Stomach (tissue), 9 donors: ENCODE results near the gene CDC42EP5. TPM values are rescaled to one million over a fixed set of nuclear protein-coding genes. Genes with fewer than 3 reads are reported as not detected.

Source experiments
- DNase-seq, 2 donors: peaks; one replicate each; pipeline versions ENCODE4 v3.0.0 to v3.0.0-alpha.2; 2013 to 2019
- H3K27ac ChIP-seq, 5 donors: fragments of 200-600 bp in 4 of 5; sonication (generic) in 4 of 5; one replicate each; pipeline ENCODE4 v1.5.1; 2013 to 2019; ENCODE audit warnings: mild to moderate bottlenecking in 1 of 5, moderate library complexity in 1 of 5
- H3K27me3 ChIP-seq, 3 donors: fragments of 200-600 bp; sonication (generic); one replicate each; pipeline ENCODE4 v1.5.1; 2017 to 2019; ENCODE audit warnings: mixed run types in 1 of 3
- H3K36me3 ChIP-seq, 4 donors: fragments of 200-600 bp; sonication (generic); 1 replicate in 3 of 4; 2 replicates in 1 of 4; pipeline ENCODE4 v1.5.1; 2016 to 2019
- H3K4me1 ChIP-seq, 4 donors: fragments of 200-600 bp; sonication (generic); one replicate each; pipeline ENCODE4 v1.5.1; 2016 to 2019
- H3K4me3 ChIP-seq, 4 donors: fragments of 200-600 bp; sonication (generic) in 3 of 4; one replicate each; pipeline ENCODE4 v1.5.1; 2016 to 2019; ENCODE audit warnings: mild to moderate bottlenecking in 1 of 4
- H3K9me3 ChIP-seq, 4 donors: fragments of 200-600 bp; sonication (generic); one replicate each; pipeline ENCODE4 v1.5.1; 2016 to 2019
- EP300 ChIP-seq: sonication (generic); formaldehyde crosslinking; IDR thresholded peaks from one replicate; pipeline ENCODE4 v1.6.1; 2017; ENCODE audit warnings: antibody characterized with exemption
- POLR2A ChIP-seq, 4 donors: fragments of 450-650 bp; IDR thresholded peaks; one replicate each; pipeline ENCODE4 v1.6.1; 2016; ENCODE audit warnings: antibody characterized with exemption in 4 of 4, control low read depth in 2 of 4, mild to moderate bottlenecking in 1 of 4, moderate library complexity in 1 of 4
- POLR2AphosphoS5 ChIP-seq, 3 donors: sonication (generic); formaldehyde crosslinking; IDR thresholded peaks; one replicate each; pipeline ENCODE4 v1.6.1; 2016; ENCODE audit warnings: antibody characterized with exemption in 3 of 3
- WGBS, 5 donors: extraction: QIAGEN DNeasy Blood & Tissue Kit in 3 of 5; methylation state at CpG; one replicate each; pipeline versions ENCODE4 v1.1.5 to v1.1.7; 2013 to 2018; 5-methylcytosine and 5-hydroxymethylcytosine counted together
- intact Hi-C: fragments of 100-400 bp; cut with DNase I; formaldehyde crosslinking; loops from one replicate; pipeline ENCODE4 v1.15.1; 2023; ENCODE audit warnings: low total_unique reads
- polyA plus RNA-seq, 3 donors: library from polyadenylated mRNA; stranded (reverse); fragments of 200-250 nt; gene quantifications; one replicate each; pipeline ENCODE4 v1.2.3, GENCODE V29; 2013
- total RNA-seq, 5 donors: library from RNA; depleted of rRNA; stranded (reverse); fragments of >200 nt; gene quantifications; one replicate each; pipeline versions ENCODE4 v1.1.0 to v1.2.3, GENCODE V29; 2014 to 2016
- TF ChIP-seq, protein P1 (sequence below), 7 experiments: fragments of 450-650 bp in 4 of 7; fragments of 200-600 bp in 3 of 7; sonication (generic) in 3 of 7; IDR thresholded peaks; one replicate each; pipeline ENCODE4 v1.5.1; 2016 to 2019; ENCODE audit warnings: antibody characterized with exemption in 7 of 7, control low read depth in 2 of 7, mild to moderate bottlenecking in 1 of 7
- donor health status: healthy with polysubstance abuse.
- donor health status: Bipolar disorder and iron deficiency.
- donor health status: healthy.

Gene CDC42EP5
- total and polyA plus RNA-seq, 8 donors = 0.89 to 699 (median 29.7) TPM; not detected in 1

DNA sequence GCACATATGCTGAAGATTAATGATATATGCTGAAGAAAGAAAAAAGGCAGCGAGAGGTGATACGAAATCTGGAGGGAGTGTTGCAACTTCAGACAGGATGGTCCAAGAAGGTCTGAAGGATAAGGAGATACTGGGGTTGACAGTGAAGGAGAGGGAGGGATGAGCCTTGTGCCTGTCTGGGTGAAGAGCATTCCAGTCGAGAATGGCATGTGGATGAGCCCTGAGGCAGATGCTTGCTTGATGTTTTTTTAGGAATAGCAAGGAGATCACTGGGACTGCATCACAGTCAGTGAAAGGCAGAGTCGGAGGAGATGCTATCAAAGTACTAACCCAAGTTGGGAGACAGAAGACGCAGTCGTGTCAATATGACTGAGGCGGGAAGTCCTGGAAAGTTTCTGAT lies 16.2 kb upstream of the CDC42EP5 start:
- Histone ChIP-seq H3K4me1 (no peaks in the 10 kb centered on the region), H3K36me3 (no peaks in the 10 kb centered on the region), H3K27ac (no peak overlapping the region), H3K27me3 (peaks cover 0 to 54% (median 12%) of the 10 kb centered on the region in 3 donors), H3K9me3 (no peaks in the 10 kb centered on the region), H3K4me3 (no peak overlapping the region)
- TF ChIP-seq, protein P1, sequence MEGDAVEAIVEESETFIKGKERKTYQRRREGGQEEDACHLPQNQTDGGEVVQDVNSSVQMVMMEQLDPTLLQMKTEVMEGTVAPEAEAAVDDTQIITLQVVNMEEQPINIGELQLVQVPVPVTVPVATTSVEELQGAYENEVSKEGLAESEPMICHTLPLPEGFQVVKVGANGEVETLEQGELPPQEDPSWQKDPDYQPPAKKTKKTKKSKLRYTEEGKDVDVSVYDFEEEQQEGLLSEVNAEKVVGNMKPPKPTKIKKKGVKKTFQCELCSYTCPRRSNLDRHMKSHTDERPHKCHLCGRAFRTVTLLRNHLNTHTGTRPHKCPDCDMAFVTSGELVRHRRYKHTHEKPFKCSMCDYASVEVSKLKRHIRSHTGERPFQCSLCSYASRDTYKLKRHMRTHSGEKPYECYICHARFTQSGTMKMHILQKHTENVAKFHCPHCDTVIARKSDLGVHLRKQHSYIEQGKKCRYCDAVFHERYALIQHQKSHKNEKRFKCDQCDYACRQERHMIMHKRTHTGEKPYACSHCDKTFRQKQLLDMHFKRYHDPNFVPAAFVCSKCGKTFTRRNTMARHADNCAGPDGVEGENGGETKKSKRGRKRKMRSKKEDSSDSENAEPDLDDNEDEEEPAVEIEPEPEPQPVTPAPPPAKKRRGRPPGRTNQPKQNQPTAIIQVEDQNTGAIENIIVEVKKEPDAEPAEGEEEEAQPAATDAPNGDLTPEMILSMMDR (IDR thresholded peaks at IDR 0.05) = no peak
- TF ChIP-seq POLR2A (IDR thresholded peaks at IDR 0.05) = no peak
- no peak for TF ChIP-seq EP300
- TF ChIP-seq POLR2AphosphoS5 (IDR thresholded peaks at IDR 0.05) = no peak
- DNase-seq = no peak
- WGBS, 5 donors = 67 to 76% (median 72%) methylated on average over 7 of the region's 7 CpGs
- intact Hi-C loops = loop anchor here (10.0 kb wide), 1 partner anchor 185 kb away; no protein-coding TSS in a partner anchor

GRCh38 chr19:54485851-54486250 lies 12.8 kb upstream of the CDC42EP5 start:
- TF ChIP-seq EP300 (no peak), POLR2A (IDR thresholded peaks at IDR 0.05) (no peak), POLR2AphosphoS5 (IDR thresholded peaks at IDR 0.05) (no peak)
- TF ChIP-seq, protein P1 (IDR thresholded peaks at IDR 0.05) = no peak
- intact Hi-C loops = loop anchor here (10.0 kb wide), 1 partner anchor 189 kb away; no protein-coding TSS in a partner anchor
- Histone ChIP-seq H3K36me3 (no peaks in the 10 kb centered on the region), H3K4me1 (peaks cover 0 to 6% (median 2%) of the 10 kb centered on the region in 4 donors), H3K27me3 (peaks cover 0 to 38% (median 8%) of the 10 kb centered on the region in 3 donors), H3K4me3 (no peak overlapping the region), H3K9me3 (no peaks in the 10 kb centered on the region), H3K27ac (no peak overlapping the region)
- WGBS, 5 donors = 33 to 69% (median 66%) methylated on average over 2 to 5 of the region's 5 CpGs
- DNase-seq = no peak

DNA sequence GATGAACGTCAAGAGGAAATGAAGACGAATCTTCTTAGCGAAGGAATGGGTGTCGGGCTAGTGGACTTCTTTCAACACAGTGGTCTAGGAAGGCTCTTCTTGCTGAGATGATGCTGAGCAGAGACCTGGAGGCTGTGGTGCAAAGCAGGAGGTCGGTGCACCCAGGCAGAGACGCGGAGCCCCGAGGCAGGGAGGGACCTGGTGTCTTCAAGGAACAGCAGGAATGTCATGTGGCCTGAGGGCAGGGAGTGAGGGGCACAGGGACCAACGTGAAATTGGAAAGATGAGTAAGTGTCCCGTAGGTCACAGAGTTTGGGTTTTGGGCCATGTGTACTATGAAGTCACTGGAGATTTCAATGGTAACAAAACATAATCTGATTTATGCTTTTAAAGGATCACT lies 11.4 kb upstream of the CDC42EP5 start:
- intact Hi-C loops = loop anchor here (10.0 kb wide), 1 partner anchor 190 kb away; no protein-coding TSS in a partner anchor
- TF ChIP-seq EP300 (no peak), POLR2A (IDR thresholded peaks at IDR 0.05) (no peak), POLR2AphosphoS5 (IDR thresholded peaks at IDR 0.05) (no peak)
- TF ChIP-seq, protein P1 (IDR thresholded peaks at IDR 0.05) = no peak
- no peak for DNase-seq
- no peak overlapping the region for H3K27ac ChIP-seq
- H3K9me3 ChIP-seq = no peaks in the 10 kb centered on the region
- H3K36me3 ChIP-seq = no peaks in the 10 kb centered on the region
- H3K27me3 ChIP-seq = peaks cover 0 to 44% (median 8%) of the 10 kb centered on the region in 3 donors
- 75 to 81% (median 79%) methylated on average over 10 of the region's 10 CpGs for WGBS, 5 donors
- no peak overlapping the region for H3K4me3 ChIP-seq
- peaks cover 0 to 11% (median 2%) of the 10 kb centered on the region in 4 donors for H3K4me1 ChIP-seq

DNA sequence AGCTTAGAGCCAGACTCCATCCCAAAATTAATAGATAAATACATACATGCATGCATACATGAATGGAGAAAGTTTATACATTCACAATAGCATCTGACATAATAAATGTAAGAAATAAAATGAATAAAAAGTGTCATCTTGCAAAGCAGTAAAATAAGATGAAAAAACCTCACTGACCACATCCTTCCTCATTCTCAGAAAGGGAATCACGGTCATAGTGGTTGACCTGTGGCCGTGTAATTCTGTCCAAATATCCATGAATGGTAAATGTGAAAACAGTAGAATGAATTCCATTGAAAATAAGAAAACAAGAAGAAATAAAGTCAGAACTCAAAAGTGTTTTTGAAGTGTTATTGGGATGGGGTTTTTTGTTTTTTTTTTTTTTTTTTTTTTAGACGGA lies 9.8 kb upstream of the CDC42EP5 start:
- peaks cover 0 to 15% (median 4%) of the 10 kb centered on the region in 4 donors for H3K4me1 ChIP-seq
- intact Hi-C loops = loop anchor here (10.0 kb wide), 1 partner anchor 192 kb away; no protein-coding TSS in a partner anchor
- H3K36me3 ChIP-seq = no peaks in the 10 kb centered on the region
- no peak overlapping the region for H3K27ac ChIP-seq
- H3K4me3 ChIP-seq = no peak overlapping the region
- TF ChIP-seq POLR2AphosphoS5 (IDR thresholded peaks at IDR 0.05) = no peak
- TF ChIP-seq, protein P1 (IDR thresholded peaks at IDR 0.05) = no peak
- TF ChIP-seq POLR2A (IDR thresholded peaks at IDR 0.05) = no peak
- no peak for TF ChIP-seq EP300
- no peaks in the 10 kb centered on the region for H3K9me3 ChIP-seq
- WGBS, 5 donors = 62 to 70% (median 69%) methylated on average over 3 of the region's 3 CpGs
- DNase-seq = no peak
- peaks cover 0 to 56% (median 8%) of the 10 kb centered on the region in 3 donors for H3K27me3 ChIP-seq
